Keratinocyte (primary cell): Measurements from ENCODE around the gene GSTA2. TPM values are rescaled to one million over a fixed set of nuclear protein-coding genes. Genes with fewer than 3 reads are reported as not detected.
"Not testable (repeated sequence)": the region's sequence is repeated elsewhere in the genome, so short reads cannot be mapped to it uniquely, and the experiment has no call there.

Experiments used
- DNase-seq: peaks from one replicate; pipeline ENCODE4 v3.0.0-alpha.2; 2011; ENCODE audit warnings: low read depth, missing footprints, low spot score
- FAIRE-seq: peaks from 2 replicates; lab custom pipeline; 2011; peaks lifted over from hg19 to GRCh38; lab: Jason Lieb, UNC
- H2AFZ ChIP-seq: 2 replicates; pipeline ENCODE4 v1.6.0; 2012; ENCODE audit warnings: low read length, control low read depth, inconsistent platforms; ENCODE audit not compliant: control insufficient read depth
- H3K27ac ChIP-seq: 2 replicates; pipeline ENCODE4 v1.5.1; 2011; ENCODE audit warnings: low read length; ENCODE audit not compliant: control insufficient read depth, insufficient read depth
- H3K27me3 ChIP-seq: 3 replicates; pipeline ENCODE4 v1.6.0; 2011; ENCODE audit warnings: low read length; ENCODE audit not compliant: control insufficient read depth, insufficient read depth; ENCODE audit errors: extremely low read depth
- H3K36me3 ChIP-seq, 2 experiments: 2 replicates in 1 of 2; 3 replicates in 1 of 2; pipeline ENCODE4 v1.5.1; 2011; ENCODE audit warnings: low read length in 2 of 2, mild to moderate bottlenecking in 1 of 2; ENCODE audit not compliant: control insufficient read depth in 2 of 2, insufficient read depth in 2 of 2; ENCODE audit errors: extremely low read depth in 1 of 2
- H3K4me1 ChIP-seq: 3 replicates; pipeline ENCODE4 v1.5.1; 2011; ENCODE audit warnings: low read length; ENCODE audit not compliant: control insufficient read depth, insufficient read depth; ENCODE audit errors: extremely low read depth
- H3K4me2 ChIP-seq: 3 replicates; pipeline ENCODE4 v1.6.0; 2011; ENCODE audit warnings: low read depth, low read length; ENCODE audit not compliant: control insufficient read depth, insufficient read depth; ENCODE audit errors: extremely low read depth
- H3K4me3 ChIP-seq, 3 experiments: fragments of 200-600 bp in 1 of 3; sonication (generic) in 1 of 3; 2 replicates in 2 of 3; 3 replicates in 1 of 3; pipeline ENCODE4 v1.5.1; 2011 to 2016; ENCODE audit warnings: low read length in 3 of 3, mild to moderate bottlenecking in 3 of 3, control low read depth in 2 of 3, inconsistent platforms in 1 of 3, low read depth in 1 of 3, mixed read lengths in 1 of 3, mixed run types in 1 of 3, moderate library complexity in 1 of 3; ENCODE audit not compliant: control insufficient read depth in 2 of 3, insufficient read depth in 2 of 3; ENCODE audit errors: extremely low read depth in 1 of 3
- H3K79me2 ChIP-seq: 2 replicates; pipeline ENCODE4 v1.6.0; 2012; ENCODE audit warnings: low read length; ENCODE audit not compliant: control insufficient read depth, insufficient read depth
- H3K9ac ChIP-seq: 3 replicates; pipeline ENCODE4 v1.6.0; 2011; ENCODE audit warnings: low read length; ENCODE audit not compliant: control insufficient read depth, insufficient read depth; ENCODE audit errors: extremely low read depth
- H3K9me1 ChIP-seq: 3 replicates; pipeline ENCODE4 v1.6.0; 2011; ENCODE audit warnings: low read length; ENCODE audit not compliant: control insufficient read depth, insufficient read depth; ENCODE audit errors: extremely low read depth
- H3K9me3 ChIP-seq: 2 replicates; pipeline ENCODE4 v1.5.1; 2012; ENCODE audit warnings: low read depth, low read length; ENCODE audit not compliant: control insufficient read depth
- H4K20me1 ChIP-seq: 3 replicates; pipeline ENCODE4 v1.6.0; 2011; ENCODE audit warnings: low read length; ENCODE audit not compliant: control insufficient read depth, insufficient read depth; ENCODE audit errors: extremely low read depth
- EZH2 ChIP-seq: IDR thresholded peaks from one replicate; pipeline ENCODE4 v1.6.1; 2012; ENCODE audit warnings: inconsistent platforms, mild to moderate bottlenecking, low read length, moderate library complexity
- dilution Hi-C: fragments of 300-500 bp; cut with MboI; formaldehyde crosslinking; loops from one replicate; pipeline ENCODE4 v1.7.0; 2020; ENCODE audit warnings: low sequenced_read_pairs; ENCODE audit not compliant: extremely low pct_ligation_motif_present
- polyA plus RNA-seq, 5 experiments: library from polyadenylated mRNA; depleted of rRNA in 3 of 5; stranded (reverse) in 3 of 5; stranded (forward) in 1 of 5; unstranded in 1 of 5; fragments of >200 nt; gene quantifications; 1 replicate in 1 of 5; 2 replicates in 3 of 5; 3 replicates in 1 of 5; pipeline versions ENCODE4 v1.2.1 to v1.2.3, GENCODE V29; 2011 to 2012; ENCODE audit warnings: missing spikeins in 2 of 5, low read depth in 1 of 5, low replicate concordance in 1 of 5
- TF ChIP-seq, protein P1 (sequence below), 3 experiments: IDR thresholded peaks in 1 of 3; conservative IDR thresholded peaks in 1 of 3; optimal IDR thresholded peaks in 1 of 3; 2 replicates in 2 of 3; 3 replicates in 1 of 3; pipeline versions ENCODE3 to v1.5.1; 2011; ENCODE audit warnings: low read length in 3 of 3, mild to moderate bottlenecking in 3 of 3, moderate library complexity in 2 of 3, control low read depth in 1 of 3, inconsistent platforms in 1 of 3; ENCODE audit not compliant: insufficient read depth in 2 of 3; ENCODE audit errors: extremely low read depth in 1 of 3

Gene GSTA2
- polyA plus RNA-seq, 1 donor (not counting 4 experiments of a cell fraction or from before 2014, with no cell fraction given): not detected

DNA sequence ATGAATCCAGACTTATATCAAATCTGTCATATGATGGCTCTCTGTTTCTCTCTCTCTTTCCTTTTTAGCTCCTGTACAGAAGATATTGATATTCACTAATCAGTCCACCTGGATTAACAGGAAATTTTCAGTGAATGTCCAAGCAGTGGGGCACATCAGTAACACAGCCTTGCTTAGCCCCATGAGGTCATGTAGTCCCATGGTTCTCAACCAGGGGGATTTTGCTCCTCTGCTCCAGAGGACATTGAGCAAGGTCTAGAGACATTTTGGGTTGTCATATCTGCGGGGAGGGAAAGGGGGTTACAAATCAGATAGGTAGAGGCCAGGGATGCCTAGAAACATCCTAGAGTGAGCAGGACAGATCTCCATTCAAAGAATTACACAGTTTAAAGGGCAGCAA, 39.5 kb upstream of the GSTA2 start:
- Histone ChIP-seq H3K27me3 (peaks cover 4% of the 10 kb centered on the region), H3K4me3 (no peak overlapping the region), H3K27ac (no peak overlapping the region), H4K20me1 (no peaks in the 10 kb centered on the region), H3K4me1 (no peaks in the 10 kb centered on the region), H3K4me2 (no peak overlapping the region), H3K9me1 (no peaks in the 10 kb centered on the region), H3K9ac (no peak overlapping the region), H2AFZ (no peak overlapping the region), H3K36me3 (no peaks in the 10 kb centered on the region), H3K79me2 (no peaks in the 10 kb centered on the region), H3K9me3 (no peaks in the 10 kb centered on the region)
- dilution Hi-C loops: no loop called here
- DNase-seq (no peak), FAIRE-seq (no peak)
- TF ChIP-seq, protein P1, sequence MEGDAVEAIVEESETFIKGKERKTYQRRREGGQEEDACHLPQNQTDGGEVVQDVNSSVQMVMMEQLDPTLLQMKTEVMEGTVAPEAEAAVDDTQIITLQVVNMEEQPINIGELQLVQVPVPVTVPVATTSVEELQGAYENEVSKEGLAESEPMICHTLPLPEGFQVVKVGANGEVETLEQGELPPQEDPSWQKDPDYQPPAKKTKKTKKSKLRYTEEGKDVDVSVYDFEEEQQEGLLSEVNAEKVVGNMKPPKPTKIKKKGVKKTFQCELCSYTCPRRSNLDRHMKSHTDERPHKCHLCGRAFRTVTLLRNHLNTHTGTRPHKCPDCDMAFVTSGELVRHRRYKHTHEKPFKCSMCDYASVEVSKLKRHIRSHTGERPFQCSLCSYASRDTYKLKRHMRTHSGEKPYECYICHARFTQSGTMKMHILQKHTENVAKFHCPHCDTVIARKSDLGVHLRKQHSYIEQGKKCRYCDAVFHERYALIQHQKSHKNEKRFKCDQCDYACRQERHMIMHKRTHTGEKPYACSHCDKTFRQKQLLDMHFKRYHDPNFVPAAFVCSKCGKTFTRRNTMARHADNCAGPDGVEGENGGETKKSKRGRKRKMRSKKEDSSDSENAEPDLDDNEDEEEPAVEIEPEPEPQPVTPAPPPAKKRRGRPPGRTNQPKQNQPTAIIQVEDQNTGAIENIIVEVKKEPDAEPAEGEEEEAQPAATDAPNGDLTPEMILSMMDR (optimal IDR thresholded peaks at IDR 0.05 in 1 of 3, IDR thresholded peaks at IDR 0.05 in 1 of 3, conservative IDR thresholded peaks at IDR 0.05 in 1 of 3; ENCODE audit: extremely low read depth in 1 of 3, insufficient read depth in 2 of 3, low read length in 3 of 3): no peak
- no peak for TF ChIP-seq EZH2

DNA sequence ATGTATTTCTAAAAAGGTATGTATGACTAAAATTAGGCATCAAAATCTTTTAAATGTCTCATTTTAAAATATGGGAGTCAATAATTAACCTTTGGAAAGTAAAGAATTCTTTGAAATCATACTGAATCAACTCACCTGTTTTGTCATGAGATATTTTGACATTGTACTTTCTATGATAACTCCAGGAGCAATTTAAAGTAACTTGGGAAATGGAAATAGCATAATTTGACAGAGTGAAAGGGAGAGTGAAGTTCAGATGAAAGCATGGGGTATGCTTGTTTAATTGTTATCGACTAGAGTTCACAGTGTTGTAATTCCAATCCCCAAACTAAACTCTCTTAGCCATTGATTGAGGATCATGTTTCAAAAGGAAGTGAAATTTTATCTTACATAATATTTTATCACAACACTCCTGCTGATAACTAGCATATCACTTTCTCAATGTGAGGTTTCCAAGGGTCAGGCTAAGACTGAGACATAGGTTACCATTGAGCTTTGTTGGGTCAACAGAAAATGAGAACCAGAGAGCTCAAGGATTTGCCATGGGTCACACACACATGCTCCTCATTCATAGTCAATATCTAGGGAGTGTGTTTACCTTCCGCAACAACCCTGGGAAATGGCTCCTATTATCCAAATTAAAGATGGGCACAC, 38.0 kb upstream of the GSTA2 start:
- H3K27me3 ChIP-seq: peaks cover 4% of the 10 kb centered on the region
- no peak for FAIRE-seq
- H3K9me3 ChIP-seq: no peaks in the 10 kb centered on the region
- DNase-seq: no peak
- H4K20me1 ChIP-seq: no peaks in the 10 kb centered on the region
- dilution Hi-C loops: no loop called here
- no peaks in the 10 kb centered on the region for H3K79me2 ChIP-seq
- no peaks in the 10 kb centered on the region for H3K4me1 ChIP-seq
- H3K4me2 ChIP-seq: no peak overlapping the region
- no peak for TF ChIP-seq EZH2
- TF ChIP-seq, protein P1 (optimal IDR thresholded peaks at IDR 0.05 in 1 of 3, IDR thresholded peaks at IDR 0.05 in 1 of 3, conservative IDR thresholded peaks at IDR 0.05 in 1 of 3; ENCODE audit: extremely low read depth in 1 of 3, insufficient read depth in 2 of 3, low read length in 3 of 3): no peak
- H3K4me3 ChIP-seq: no peak overlapping the region
- no peaks in the 10 kb centered on the region for H3K36me3 ChIP-seq
- H3K9ac ChIP-seq: no peak overlapping the region
- H2AFZ ChIP-seq: no peak overlapping the region
- H3K9me1 ChIP-seq: no peaks in the 10 kb centered on the region
- no peak overlapping the region for H3K27ac ChIP-seq

DNA sequence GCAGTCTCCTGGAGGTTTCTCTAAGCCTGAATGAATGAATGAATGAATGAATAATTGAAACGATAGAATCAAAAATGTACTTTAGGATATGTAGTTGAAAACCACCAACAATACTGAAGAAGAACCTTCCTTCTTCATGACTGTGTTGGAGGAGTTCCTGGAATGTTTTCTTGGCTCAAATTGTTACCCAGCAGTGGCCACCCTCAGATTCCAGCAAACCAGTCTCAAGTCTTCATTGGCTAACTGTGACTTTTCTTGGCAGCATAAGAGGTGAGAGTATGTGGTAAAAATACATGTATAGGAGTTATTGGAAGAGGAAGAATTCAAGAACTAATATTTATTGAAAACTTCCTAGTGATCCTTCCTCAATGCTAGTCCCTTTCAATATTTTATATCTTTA, 36.0 kb upstream of the GSTA2 start:
- H4K20me1 ChIP-seq, H3K27me3 ChIP-seq, H3K4me1 ChIP-seq, dilution Hi-C loops, H3K9me1 ChIP-seq, H3K9me3 ChIP-seq, H3K4me3 ChIP-seq, DNase-seq, H2AFZ ChIP-seq, H3K4me2 ChIP-seq, H3K27ac ChIP-seq, H3K36me3 ChIP-seq, FAIRE-seq, H3K9ac ChIP-seq, H3K79me2 ChIP-seq: not testable (repeated sequence)

DNA sequence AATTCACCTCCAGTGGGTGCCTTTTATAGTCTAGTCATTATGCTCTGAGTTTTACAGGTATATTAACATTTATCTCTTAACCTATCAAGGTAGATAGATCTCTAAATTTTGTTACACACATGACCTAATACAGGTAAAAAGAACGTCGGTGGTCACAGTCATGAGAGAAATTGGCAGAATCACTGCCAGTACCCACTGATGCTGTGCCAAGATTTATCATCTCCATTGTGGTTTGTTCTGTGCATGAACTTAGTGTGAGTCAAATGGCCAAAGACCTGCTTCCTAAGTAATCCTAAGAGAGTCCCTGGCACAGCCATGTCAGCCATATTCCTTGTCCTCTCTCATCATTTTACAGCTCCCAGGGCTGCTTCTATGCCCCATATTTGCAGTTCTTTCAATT, 31.1 kb upstream of the GSTA2 start:
- dilution Hi-C loops, FAIRE-seq, H3K36me3 ChIP-seq: not testable (repeated sequence)

More for the DNA sequence above, 31.1 kb upstream of the GSTA2 start:
- not testable (repeated sequence) for H3K9me3 ChIP-seq, H3K9ac ChIP-seq, H3K79me2 ChIP-seq, H2AFZ ChIP-seq, H3K27ac ChIP-seq, H3K27me3 ChIP-seq, H3K4me2 ChIP-seq, H3K9me1 ChIP-seq, H3K4me3 ChIP-seq, H4K20me1 ChIP-seq, H3K4me1 ChIP-seq, DNase-seq
